HepG2 (cell line): ENCODE results near the gene PACS2. TPM values are rescaled to one million over a fixed set of nuclear protein-coding genes. Genes with fewer than 3 reads are reported as not detected.

Experiments
- ATAC-seq: fragments of 200-7000 bp; cut with Tn5 transposase; 3 replicates; pipeline ENCODE4 v1.9.1; 2020; ENCODE audit warnings: mild to moderate bottlenecking, moderate library complexity
- BruUV-seq: library from RNA; stranded (reverse); fragments of 400-500 nt; replicated peaks from 2 replicates; lab custom pipeline; 2021; lab: Mats Ljungman, UMichigan
- CTCF ChIA-PET: fragments of 300-600 bp; formaldehyde crosslinking; extraction: SDS; loops from one replicate; lab custom pipeline; 2021; ENCODE audit warnings: low total read pairs, inconsistent platforms, low intra/inter-chr PET ratio; lab: Yijun Ruan, JAX
- POLR2A ChIA-PET: fragments of 350-600 bp; sonication (Branson Sonifier 250); formaldehyde crosslinking; loops from one replicate; lab custom pipeline; 2020; ENCODE audit warnings: antibody characterized with exemption, inconsistent platforms; lab: Yijun Ruan, JAX
- DNase-seq: peaks from one replicate; pipeline ENCODE4 v3.0.0-alpha.2; 2015; ENCODE audit warnings: low spot score
- FAIRE-seq: peaks from 3 replicates; lab custom pipeline; 2011; peaks lifted over from hg19 to GRCh38; lab: Jason Lieb, UNC
- H2AFZ ChIP-seq: one replicate; pipeline ENCODE4 v1.6.1; 2011; ENCODE audit warnings: low read length, inconsistent platforms
- H3K27ac ChIP-seq: fragments of 300-600 bp; 3 replicates; pipeline ENCODE4 v1.8.0; 2011; ENCODE audit warnings: mixed run types, mild to moderate bottlenecking, mixed read lengths, low read length, inconsistent platforms; ENCODE audit not compliant: insufficient read depth; ENCODE audit errors: extremely low read length
- H3K27me3 ChIP-seq, 2 experiments: fragments of 200-600 bp in 1 of 2; 2 replicates in 1 of 2; 3 replicates in 1 of 2; pipeline versions ENCODE4 v1.6.0 to v1.8.0; 2011; ENCODE audit warnings: low read length in 2 of 2, mild to moderate bottlenecking in 2 of 2, moderate library complexity in 2 of 2, inconsistent platforms in 1 of 2; ENCODE audit not compliant: insufficient read depth in 2 of 2, control insufficient read depth in 1 of 2
- H3K36me3 ChIP-seq, 2 experiments: fragments of 200-600 bp in 1 of 2; replicated peaks in 1 of 2; 2 replicates in 1 of 2; 3 replicates in 1 of 2; pipeline versions ENCODE4 v1.5.1 to v1.8.0; 2011; ENCODE audit warnings: low read length in 2 of 2, inconsistent platforms in 1 of 2; ENCODE audit not compliant: insufficient read depth in 2 of 2, control insufficient read depth in 1 of 2
- H3K4me1 ChIP-seq: 2 replicates; pipeline ENCODE4 v1.5.1; 2012; ENCODE audit warnings: low read length, inconsistent platforms; ENCODE audit not compliant: insufficient read depth
- H3K4me2 ChIP-seq: 2 replicates; pipeline ENCODE4 v1.6.0; 2011; ENCODE audit warnings: low read depth, low read length, inconsistent platforms
- H3K4me3 ChIP-seq, 3 experiments: fragments of 200-600 bp in 1 of 3; sonication (generic), shearing (Covaris generic) in 1 of 3; replicated peaks in 1 of 3; 2 replicates each; pipeline ENCODE4 v1.5.1; 2011 to 2016; ENCODE audit warnings: low read length in 3 of 3, inconsistent platforms in 2 of 3, low read depth in 2 of 3, mild to moderate bottlenecking in 2 of 3, control low read depth in 1 of 3, mixed read lengths in 1 of 3; ENCODE audit not compliant: insufficient read depth in 1 of 3
- H3K79me2 ChIP-seq: one replicate; pipeline ENCODE4 v1.6.1; 2011; ENCODE audit warnings: low read length, inconsistent platforms; ENCODE audit not compliant: insufficient read depth
- H3K9ac ChIP-seq: 2 replicates; pipeline ENCODE4 v1.6.0; 2011; ENCODE audit warnings: mild to moderate bottlenecking, low read depth, low read length, inconsistent platforms; ENCODE audit not compliant: insufficient read depth
- H3K9me3 ChIP-seq: 2 replicates; pipeline ENCODE4 v1.5.1; 2012; ENCODE audit warnings: mild to moderate bottlenecking, low read length
- H4K20me1 ChIP-seq: 2 replicates; pipeline ENCODE4 v1.6.0; 2011; ENCODE audit warnings: inconsistent platforms, mild to moderate bottlenecking, low read length, moderate library complexity; ENCODE audit not compliant: insufficient read depth
- CTCF ChIP-seq: sonication (generic); formaldehyde crosslinking; IDR thresholded peaks from 2 replicates; pipeline ENCODE4 v1.5.0; 2020; ENCODE audit warnings: mild to moderate bottlenecking, missing genetic modification reagents, moderate library complexity
- HNRNPLL ChIP-seq: fragments of 200-400 bp; formaldehyde crosslinking; IDR thresholded peaks from 2 replicates; pipeline ENCODE4 v1.6.1; 2017; ENCODE audit warnings: mild to moderate bottlenecking, low read depth, low read length; ENCODE audit not compliant: poor library complexity, severe bottlenecking
- MTA1 ChIP-seq: sonication (generic); formaldehyde crosslinking; IDR thresholded peaks from 2 replicates; pipeline ENCODE4 v1.4.0; 2020; ENCODE audit warnings: missing genetic modification reagents, mild to moderate bottlenecking, borderline replicate concordance
- STAG1 ChIP-seq: sonication (generic); formaldehyde crosslinking; IDR thresholded peaks from 2 replicates; pipeline ENCODE4 v1.4.0; 2020; ENCODE audit warnings: missing genetic modification reagents
- ZNF251 ChIP-seq: sonication (generic); formaldehyde crosslinking; IDR thresholded peaks from 2 replicates; pipeline ENCODE4 v1.9.0; 2021; ENCODE audit warnings: mild to moderate bottlenecking, missing genetic modification reagents
- ZNF572 ChIP-seq: sonication (generic); formaldehyde crosslinking; IDR thresholded peaks from 2 replicates; pipeline ENCODE4 v1.5.1; 2020; ENCODE audit warnings: mild to moderate bottlenecking, missing genetic modification reagents
- ZSCAN30 ChIP-seq: sonication (generic); formaldehyde crosslinking; IDR thresholded peaks from 2 replicates; pipeline ENCODE4 v1.5.0; 2020; ENCODE audit warnings: mild to moderate bottlenecking, missing genetic modification reagents
- WGBS: methylation state at CpG from one replicate; pipeline ENCODE4 v1.1.6; 2017; ENCODE audit warnings: low lambda C conversion rate; 5-methylcytosine and 5-hydroxymethylcytosine counted together
- in situ Hi-C: cut with HindIII; loops from 2 replicates; pipeline ENCODE4 v1.10.0; 2017; ENCODE audit warnings: low pct_unique_long_range_greater_than_20kb; ENCODE audit not compliant: extremely low pct_ligation_motif_present
- intact Hi-C: fragments of 100-400 bp; cut with micrococcal nuclease; formaldehyde crosslinking; loops from one replicate; pipeline ENCODE4 v1.10.0; 2022; ENCODE audit not compliant: unreplicated experiment
- polyA plus RNA-seq, 8 experiments: library from polyadenylated mRNA; depleted of rRNA in 3 of 8; stranded (reverse) in 7 of 8; unstranded in 1 of 8; fragments of >200 nt; fragmentation: Illumina TruSeq in 4 of 8; extraction: Trizol in 4 of 8; gene quantifications; 2 replicates each; pipeline versions ENCODE4 v1.2.1 to v1.2.3, GENCODE V29; 2011 to 2016; ENCODE audit warnings: low read depth in 4 of 8, missing spikeins in 1 of 8, mixed read lengths in 1 of 8; ENCODE audit not compliant: insufficient read depth in 1 of 8
- total RNA-seq, 5 experiments: library from RNA; depleted of rRNA; stranded (reverse); fragments of >200 nt; fragmentation: Illumina TruSeq; extraction: Trizol; gene quantifications; 2 replicates each; pipeline ENCODE4 v1.2.3, GENCODE V29; 2016; ENCODE audit warnings: low read depth in 1 of 5

The PACS2 gene
- total and polyA plus RNA-seq, 2 of the 13 experiments (the other 11 are each of a cell fraction or from before 2014, with no cell fraction given) = 23.6 to 27.6 TPM

- Histone ChIP-seq H3K4me1 (no peaks in the 10 kb centered on the region), H3K27ac (no peak overlapping the region), H3K9ac (no peak overlapping the region), H3K27me3 (no peaks in the 10 kb centered on the region), H3K4me2 (no peak overlapping the region), H3K79me2 (peaks cover 3% of the 10 kb centered on the region), H2AFZ (no peak overlapping the region), H3K9me3 (no peaks in the 10 kb centered on the region), H4K20me1 (no peaks in the 10 kb centered on the region; the same call in 1 of the 2 replicates), H3K36me3 (peaks cover 4 to 5% of the 10 kb centered on the region in 2 experiments; a peak in 3 of 5 replicates), H3K4me3 (no peak overlapping the region)
- peak; percentile 65 for ATAC-seq
- no peak for FAIRE-seq
- intact Hi-C loops (no loop called here), in situ Hi-C loops (no loop called here)
- ChIA-PET POLR2A (no interaction called here), CTCF (no interaction called here)
- TF ChIP-seq ZNF572 = no peak
- peak; percentile 27; the same call in 1 of the 2 replicates for TF ChIP-seq CTCF (CRISPR knock-in tag)
- TF ChIP-seq HNRNPLL = peak; percentile 7
- no peak for TF ChIP-seq ZSCAN30 (CRISPR knock-in tag)
- TF ChIP-seq ZNF251 (CRISPR knock-in tag) = no peak
- TF ChIP-seq MTA1 = 0 out of 2 replicates have a peak, but pooled peaks have one; percentile 17
- TF ChIP-seq STAG1 (CRISPR knock-in tag) = peak; percentile 25; the same call in 1 of the 2 replicates
- no TSS peak for BruUV-seq
- WGBS = 95% methylated on average over 11 of the region's 21 CpGs
- DNase-seq = no peak
Measured at GRCh38 chr14:105267820-105268548, 46.6 kb upstream of the PACS2 start.
